Smooth muscle cell (in vitro differentiated cells): Measurements from ENCODE around the gene ERVV-1. TPM values are rescaled to one million over a fixed set of nuclear protein-coding genes. Genes with fewer than 3 reads are reported as not detected.

Source experiments
- DNase-seq: peaks from one replicate; lab custom pipeline; 2025; ENCODE audit not compliant: unreplicated experiment; lab: John Stamatoyannopoulos, UW
- H2AFZ ChIP-seq: fragments of 200-600 bp; sonication (generic); 2 replicates; pipeline ENCODE4 v1.6.0; 2016; ENCODE audit warnings: antibody characterized with exemption, low read depth, mild to moderate bottlenecking
- H3F3A ChIP-seq: fragments of 200-600 bp; sonication (generic); 2 replicates; pipeline ENCODE4 v1.6.0; 2017; ENCODE audit warnings: antibody characterized with exemption, low read depth
- H3K27ac ChIP-seq: fragments of 200-600 bp; sonication (generic); 2 replicates; pipeline ENCODE4 v1.5.1; 2016; ENCODE audit warnings: low read depth, mild to moderate bottlenecking
- H3K27me3 ChIP-seq: fragments of 200-600 bp; sonication (generic); 2 replicates; pipeline ENCODE4 v1.6.1; 2016; ENCODE audit warnings: low read depth, mild to moderate bottlenecking
- H3K36me3 ChIP-seq: fragments of 200-600 bp; sonication (generic); 2 replicates; pipeline ENCODE4 v1.5.1; 2016; ENCODE audit warnings: low read depth
- H3K4me1 ChIP-seq: fragments of 200-600 bp; sonication (generic); 2 replicates; pipeline ENCODE4 v1.5.1; 2016; ENCODE audit warnings: low read depth
- H3K4me2 ChIP-seq: fragments of 200-600 bp; sonication (generic); 2 replicates; pipeline ENCODE4 v1.6.0; 2016; ENCODE audit warnings: mild to moderate bottlenecking
- H3K4me3 ChIP-seq: fragments of 200-600 bp; sonication (generic); 2 replicates; pipeline ENCODE4 v1.5.1; 2016; ENCODE audit warnings: mild to moderate bottlenecking
- H3K79me2 ChIP-seq: fragments of 200-600 bp; sonication (generic); 2 replicates; pipeline ENCODE4 v1.6.0; 2016; ENCODE audit warnings: low read depth, mild to moderate bottlenecking
- H3K9ac ChIP-seq: fragments of 200-600 bp; sonication (generic); 2 replicates; pipeline ENCODE4 v1.6.0; 2016; ENCODE audit warnings: low read depth
- H3K9me3 ChIP-seq: fragments of 200-600 bp; sonication (generic); replicated peaks from 2 replicates; pipeline ENCODE4 v1.5.1; 2016; ENCODE audit warnings: low read depth
- H4K20me1 ChIP-seq: fragments of 200-600 bp; sonication (generic); 2 replicates; pipeline ENCODE4 v1.6.0; 2016; ENCODE audit warnings: low read depth
- CTCF ChIP-seq: fragments of 200-600 bp; sonication (generic); IDR thresholded peaks from 2 replicates; pipeline ENCODE4 v1.5.1; 2017; ENCODE audit warnings: borderline replicate concordance, mild to moderate bottlenecking, antibody characterized with exemption; ENCODE audit not compliant: insufficient read depth, poor library complexity, severe bottlenecking
- WGBS: methylation state at CpG from one replicate; pipeline ENCODE4 v1.1.7; 2016; ENCODE audit warnings: low lambda C conversion rate; 5-methylcytosine and 5-hydroxymethylcytosine counted together
- polyA plus RNA-seq: library from polyadenylated mRNA; unstranded; fragments of >200 nt; fragmentation: Nextera tagmentation; extraction: Ambion mirVana; gene quantifications from 2 replicates; pipeline ENCODE4 v1.2.1, GENCODE V29; 2016
- total RNA-seq: library from RNA; depleted of rRNA; stranded (reverse); fragments of >200 nt; gene quantifications from 2 replicates; pipeline ENCODE4 v1.2.3, GENCODE V29; 2014

ERVV-1 gene
- total and polyA plus RNA-seq, 2 experiments from 2014 or later = 0.09 to 0.21 TPM

DNA sequence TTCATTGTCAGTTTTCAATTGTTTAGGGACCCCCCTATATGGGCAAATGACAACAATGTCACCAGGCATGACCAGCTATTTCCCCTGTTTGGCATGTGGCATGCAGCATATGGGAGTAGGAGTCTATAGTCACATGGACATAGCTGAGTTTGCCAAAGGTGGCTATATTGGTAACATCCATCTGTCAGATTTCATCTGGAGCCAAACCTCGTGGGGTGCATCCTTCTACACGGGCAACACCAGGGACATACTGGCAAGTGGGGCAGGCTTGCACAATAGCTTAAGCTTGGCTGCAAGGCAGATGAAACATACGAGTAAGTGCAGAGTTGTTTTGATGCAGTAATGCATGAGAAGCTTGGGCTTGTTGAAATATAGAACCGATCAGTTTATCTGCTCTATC is 26.5 kb upstream of the ERVV-1 start:
- Histone ChIP-seq H3K27me3 (no peaks in the 10 kb centered on the region), H3K4me1 (peaks cover 2% of the 10 kb centered on the region), H3K9me3 (no peaks in the 10 kb centered on the region), H3K9ac (no peak overlapping the region), H3K36me3 (peaks cover 40% of the 10 kb centered on the region), H3F3A (peaks cover 7% of the 10 kb centered on the region), H3K27ac (no peak overlapping the region), H2AFZ (no peak overlapping the region), H3K4me3 (no peak overlapping the region), H3K4me2 (no peak overlapping the region), H4K20me1 (no peaks in the 10 kb centered on the region), H3K79me2 (peaks cover 22% of the 10 kb centered on the region)
- WGBS = 94% methylated on average over 4 of the region's 4 CpGs
- DNase-seq = no peak
- TF ChIP-seq CTCF = no peak

GRCh38 chr19:52988506-52988905 is 25.2 kb upstream of the ERVV-1 start:
- Histone ChIP-seq H2AFZ (no peak overlapping the region), H3K4me3 (no peak overlapping the region), H3F3A (peaks cover 7% of the 10 kb centered on the region), H3K4me1 (peaks cover 4% of the 10 kb centered on the region), H3K9ac (no peak overlapping the region), H3K9me3 (no peaks in the 10 kb centered on the region), H4K20me1 (no peaks in the 10 kb centered on the region), H3K36me3 (peaks cover 40% of the 10 kb centered on the region), H3K4me2 (no peak overlapping the region), H3K27ac (no peak overlapping the region), H3K27me3 (no peaks in the 10 kb centered on the region), H3K79me2 (peaks cover 22% of the 10 kb centered on the region)
- WGBS = 95% methylated on average over 5 of the region's 5 CpGs
- no peak for DNase-seq
- TF ChIP-seq CTCF = no peak

DNA sequence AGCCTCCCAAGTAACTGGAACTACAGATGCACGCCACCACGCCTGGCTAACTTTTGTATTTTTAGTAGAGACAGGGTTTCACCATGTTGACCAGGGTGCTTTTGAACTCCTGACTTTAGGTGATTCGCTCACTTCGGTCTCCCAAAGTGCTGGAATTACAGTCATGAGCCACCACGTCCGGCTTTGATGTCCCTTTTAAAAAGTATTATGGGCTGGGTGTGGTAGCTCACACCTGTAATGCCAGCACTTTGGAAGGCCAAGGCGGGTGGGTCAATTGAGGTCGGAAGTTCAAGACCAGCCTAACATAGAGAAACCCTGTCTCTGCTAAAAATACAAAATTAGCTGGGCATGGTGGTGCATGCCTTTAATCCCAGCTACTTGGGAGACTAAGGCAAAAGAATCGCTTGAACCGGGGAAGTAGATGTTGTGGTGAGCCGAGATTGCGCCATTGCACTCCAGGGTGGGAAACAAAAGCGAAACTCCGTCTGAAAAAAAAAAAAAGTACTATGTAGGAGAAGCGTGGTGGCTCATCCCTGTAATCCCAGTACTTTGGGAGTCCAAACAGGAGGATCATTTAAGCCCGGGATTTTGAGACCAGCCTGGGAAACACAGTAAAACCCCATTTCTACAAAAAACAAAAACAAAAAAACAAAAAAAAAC is 22.8 kb upstream of the ERVV-1 start:
- Histone ChIP-seq H3F3A (peaks cover 10% of the 10 kb centered on the region), H3K4me3 (peak overlapping the region; percentile 21), H3K79me2 (peaks cover 19% of the 10 kb centered on the region), H3K9ac (peak overlapping the region; percentile 47), H3K27me3 (no peaks in the 10 kb centered on the region), H3K36me3 (peaks cover 22% of the 10 kb centered on the region), H2AFZ (no peak overlapping the region), H3K4me1 (peaks cover 4% of the 10 kb centered on the region), H3K4me2 (peak overlapping the region; percentile 83), H4K20me1 (no peaks in the 10 kb centered on the region), H3K9me3 (no peaks in the 10 kb centered on the region), H3K27ac (peak overlapping the region; percentile 86)
- no peak for DNase-seq
- no peak for TF ChIP-seq CTCF
- WGBS = 70% methylated on average over 16 of the region's 16 CpGs

DNA sequence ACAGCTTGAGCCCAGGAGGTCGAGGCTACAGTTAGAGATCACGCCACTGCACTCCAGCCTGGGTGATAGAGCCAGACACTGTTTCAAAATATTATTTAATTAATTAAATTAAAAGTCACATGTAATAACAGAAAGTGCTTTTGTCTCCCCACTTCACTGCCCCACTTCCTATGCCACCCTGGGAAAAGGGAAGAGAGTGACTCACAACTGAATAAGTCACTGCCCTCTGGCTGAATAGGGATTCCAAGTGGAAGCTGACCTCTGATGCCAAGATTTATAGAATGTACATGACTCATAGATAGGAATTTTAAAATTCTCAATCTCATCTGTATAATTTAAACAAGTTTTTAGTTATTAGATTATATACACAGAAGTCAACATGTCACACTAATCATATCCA is 22.2 kb upstream of the ERVV-1 start:
- Histone ChIP-seq H3K9me3 (no peaks in the 10 kb centered on the region), H3K4me1 (peaks cover 4% of the 10 kb centered on the region), H3K4me3 (peak overlapping the region; percentile 21), H2AFZ (no peak overlapping the region), H4K20me1 (no peaks in the 10 kb centered on the region), H3K27ac (peak overlapping the region; percentile 86), H3K9ac (peak overlapping the region; percentile 47), H3F3A (peaks cover 10% of the 10 kb centered on the region), H3K4me2 (peak overlapping the region; percentile 83), H3K36me3 (peaks cover 16% of the 10 kb centered on the region), H3K27me3 (no peaks in the 10 kb centered on the region), H3K79me2 (peaks cover 19% of the 10 kb centered on the region)
- no peak for TF ChIP-seq CTCF
- no peak for DNase-seq
- WGBS = 79% methylated on average over 2 of the region's 2 CpGs
